Urinary bladder (tissue), 4 donors: ENCODE results near the gene COPG1. TPM values are rescaled to one million over a fixed set of nuclear protein-coding genes. Genes with fewer than 3 reads are reported as not detected.
"Not testable (repeated sequence)": the region's sequence is repeated elsewhere in the genome, so short reads cannot be mapped to it uniquely, and the experiment has no call there.

Experiments used
- DNase-seq: peaks from one replicate; pipeline ENCODE4 v3.0.0-alpha.2; 2015; ENCODE audit errors: extremely low spot score
- H3K27ac ChIP-seq: one replicate; pipeline ENCODE4 v1.5.1; 2013; ENCODE audit warnings: low read depth, mild to moderate bottlenecking, moderate library complexity
- H3K36me3 ChIP-seq: one replicate; pipeline ENCODE4 v1.6.1; 2013; ENCODE audit warnings: mild to moderate bottlenecking, moderate library complexity; ENCODE audit not compliant: insufficient read depth
- H3K4me1 ChIP-seq: one replicate; pipeline ENCODE4 v1.6.1; 2013; ENCODE audit warnings: mild to moderate bottlenecking, moderate library complexity; ENCODE audit not compliant: insufficient read depth
- H3K4me3 ChIP-seq: one replicate; pipeline ENCODE4 v1.5.1; 2013; ENCODE audit warnings: low read depth, low read length
- WGBS: extraction: QIAGEN DNeasy Blood & Tissue Kit; methylation state at CpG from one replicate; pipeline ENCODE4 v1.1.7; 2013; 5-methylcytosine and 5-hydroxymethylcytosine counted together
- polyA plus RNA-seq: library from polyadenylated mRNA; stranded (reverse); fragments of 200-250 nt; gene quantifications from one replicate; pipeline ENCODE4 v1.2.3, GENCODE V29; 2013
- total RNA-seq: library from RNA; depleted of rRNA; stranded (reverse); fragments of >200 nt; gene quantifications from one replicate; pipeline ENCODE4 v1.2.3, GENCODE V29; 2014
- donor health status: healthy with polysubstance abuse.
- donor health status: healthy.

The COPG1 gene
- total and polyA plus RNA-seq, 2 donors, result 66.5 to 127 TPM

GRCh38 chr3:129254536-129255230, 5.3 kb downstream of the COPG1 start:
- H3K4me3 ChIP-seq, result no peak overlapping the region
- 86% methylated on average over 12 of the region's 12 CpGs for WGBS
- peaks cover 9% of the 10 kb centered on the region for H3K36me3 ChIP-seq
- H3K4me1 ChIP-seq, result peaks cover 2% of the 10 kb centered on the region
- no peak for DNase-seq
- H3K27ac ChIP-seq, result no peak overlapping the region

- H3K4me1 ChIP-seq, result no peaks in the 10 kb centered on the region
- H3K4me3 ChIP-seq, result no peak overlapping the region
- H3K27ac ChIP-seq, result no peak overlapping the region
- no peak for DNase-seq
- H3K36me3 ChIP-seq, result peaks cover 9% of the 10 kb centered on the region
- WGBS, result 70% methylated on average over 6 of the region's 6 CpGs
Measured at GRCh38 chr3:129256270-129256669, 6.9 kb downstream of the COPG1 start.

- no peak for DNase-seq
Measured at GRCh38 chr3:129257609-129258008, 8.2 kb downstream of the COPG1 start.

GRCh38 chr3:129259612-129260477, 10.4 kb downstream of the COPG1 start:
- H3K27ac ChIP-seq, result no peak overlapping the region
- H3K4me1 ChIP-seq, result no peaks in the 10 kb centered on the region
- 91% methylated on average over 7 of the region's 7 CpGs for WGBS
- DNase-seq, result no peak
- H3K36me3 ChIP-seq, result peaks cover 8% of the 10 kb centered on the region
- H3K4me3 ChIP-seq, result no peak overlapping the region

More at GRCh38 chr3:129257609-129258008, 8.2 kb downstream of the COPG1 start:
- 91% methylated on average over 11 of the region's 11 CpGs for WGBS
- Histone ChIP-seq H3K4me1 (no peaks in the 10 kb centered on the region), H3K27ac (no peak overlapping the region), H3K36me3 (peaks cover 9% of the 10 kb centered on the region), H3K4me3 (no peak overlapping the region)

- no peak overlapping the region for H3K4me3 ChIP-seq
- no peaks in the 10 kb centered on the region for H3K4me1 ChIP-seq
- H3K36me3 ChIP-seq, result peaks cover 7% of the 10 kb centered on the region
- H3K27ac ChIP-seq, result no peak overlapping the region
- no peak for DNase-seq
- WGBS, result 96% methylated on average over 11 of the region's 11 CpGs
Measured at GRCh38 chr3:129260606-129261005, 11.2 kb downstream of the COPG1 start.

- H3K4me1 ChIP-seq, result no peaks in the 10 kb centered on the region
- 90% methylated on average over 3 of the region's 3 CpGs for WGBS
- DNase-seq, result no peak
- H3K4me3 ChIP-seq, result no peak overlapping the region
- no peak overlapping the region for H3K27ac ChIP-seq
- peaks cover 7% of the 10 kb centered on the region for H3K36me3 ChIP-seq
Measured at GRCh38 chr3:129261894-129262293, 12.5 kb downstream of the COPG1 start.

- peaks cover 3% of the 10 kb centered on the region for H3K36me3 ChIP-seq
- no peak for DNase-seq
- 81% methylated on average over 6 of the region's 6 CpGs for WGBS
- H3K4me1 ChIP-seq, result no peaks in the 10 kb centered on the region
- H3K4me3 ChIP-seq, result no peak overlapping the region
- no peak overlapping the region for H3K27ac ChIP-seq
Measured at GRCh38 chr3:129263161-129263910, 13.9 kb downstream of the COPG1 start.

- not testable (repeated sequence) for H3K27ac ChIP-seq, H3K4me3 ChIP-seq, H3K4me1 ChIP-seq, DNase-seq, H3K36me3 ChIP-seq
- WGBS, result 91% methylated on average over 6 of the region's 6 CpGs
Measured at GRCh38 chr3:129264994-129265393, 15.6 kb downstream of the COPG1 start.

- no peak for DNase-seq
- WGBS, result 93% methylated on average over 4 of the region's 4 CpGs
Measured at GRCh38 chr3:129266651-129267050, 17.2 kb downstream of the COPG1 start.

GRCh38 chr3:129268396-129268795, 19.0 kb downstream of the COPG1 start:
- no peak overlapping the region for H3K4me3 ChIP-seq
- peaks cover 13% of the 10 kb centered on the region for H3K36me3 ChIP-seq
- H3K27ac ChIP-seq, result no peak overlapping the region
- no peaks in the 10 kb centered on the region for H3K4me1 ChIP-seq
- 96% methylated on average over 4 of the region's 4 CpGs for WGBS
- DNase-seq, result no peak

More at GRCh38 chr3:129266651-129267050, 17.2 kb downstream of the COPG1 start:
- Histone ChIP-seq H3K4me3 (no peak overlapping the region), H3K36me3 (peaks cover 6% of the 10 kb centered on the region), H3K27ac (no peak overlapping the region), H3K4me1 (no peaks in the 10 kb centered on the region)

- 93% methylated on average over 11 of the region's 11 CpGs for WGBS
- Histone ChIP-seq H3K36me3 (peaks cover 11% of the 10 kb centered on the region), H3K4me1 (no peaks in the 10 kb centered on the region), H3K27ac (no peak overlapping the region), H3K4me3 (no peak overlapping the region)
- no peak for DNase-seq
Measured at GRCh38 chr3:129271674-129272073, 22.3 kb downstream of the COPG1 start.

GRCh38 chr3:129276385-129276784, 27.0 kb downstream of the COPG1 start:
- no peak for DNase-seq
- Histone ChIP-seq H3K4me3 (no peak overlapping the region), H3K36me3 (peaks cover 7% of the 10 kb centered on the region), H3K27ac (no peak overlapping the region), H3K4me1 (no peaks in the 10 kb centered on the region)
- WGBS, result 65% methylated on average over 2 of the region's 2 CpGs

- Histone ChIP-seq H3K36me3 (no peaks in the 10 kb centered on the region), H3K4me3 (peak overlapping the region; percentile 92), H3K27ac (peak overlapping the region; percentile 83), H3K4me1 (no peaks in the 10 kb centered on the region)
- no peak for DNase-seq
- WGBS, result 62% methylated on average over 11 of the region's 11 CpGs
Measured at GRCh38 chr3:129277829-129278271, 28.4 kb downstream of the COPG1 start.
